NCI-H69 (cell line): ENCODE results near the gene TBCA.
"Not testable (repeated sequence)": the region's sequence is repeated elsewhere in the genome, so short reads cannot be mapped to it uniquely, and the experiment has no call there.

Source experiments
- DNase-seq: peaks from one replicate; lab custom pipeline; 2025; lab: John Stamatoyannopoulos, UW

Gene TBCA

DNA sequence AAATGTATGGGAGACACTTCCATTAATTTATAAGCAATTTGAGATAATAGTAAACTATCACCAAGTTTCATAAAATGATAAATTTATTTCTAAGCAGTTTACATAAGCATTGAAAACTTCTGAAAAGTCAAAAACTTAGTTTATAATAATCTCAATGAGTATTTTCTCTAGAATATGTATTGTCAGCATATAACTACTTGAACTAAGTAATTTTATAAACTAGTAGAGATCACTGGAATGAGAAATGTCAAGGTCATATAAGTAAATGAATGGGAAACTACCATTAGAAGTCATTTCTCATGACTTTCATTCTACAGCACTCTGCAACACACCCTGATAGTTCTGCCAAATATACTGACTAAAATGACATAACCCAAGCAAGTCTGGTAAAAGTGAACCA lies 3.4 kb downstream of the TBCA start:
- DNase-seq: no peak

DNA sequence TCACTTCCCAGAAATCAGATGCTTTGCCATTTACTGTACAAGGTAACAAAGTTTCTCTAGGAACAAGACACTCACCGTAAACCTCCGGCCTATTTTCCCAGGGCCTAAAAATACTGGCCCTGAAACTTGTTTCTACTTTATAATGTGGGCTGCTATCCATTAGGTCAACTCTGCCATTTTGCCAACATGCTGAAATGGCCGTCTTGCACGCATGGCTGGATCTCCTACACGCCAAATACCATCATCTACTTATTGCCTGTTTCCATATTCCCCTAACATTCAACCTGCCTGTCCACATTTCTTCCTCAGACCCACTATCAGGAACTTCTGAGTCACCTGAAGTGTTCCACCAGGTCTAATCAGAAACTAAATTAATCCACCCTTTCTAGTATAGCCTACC lies 4.7 kb downstream of the TBCA start:
- DNase-seq: no peak

DNA sequence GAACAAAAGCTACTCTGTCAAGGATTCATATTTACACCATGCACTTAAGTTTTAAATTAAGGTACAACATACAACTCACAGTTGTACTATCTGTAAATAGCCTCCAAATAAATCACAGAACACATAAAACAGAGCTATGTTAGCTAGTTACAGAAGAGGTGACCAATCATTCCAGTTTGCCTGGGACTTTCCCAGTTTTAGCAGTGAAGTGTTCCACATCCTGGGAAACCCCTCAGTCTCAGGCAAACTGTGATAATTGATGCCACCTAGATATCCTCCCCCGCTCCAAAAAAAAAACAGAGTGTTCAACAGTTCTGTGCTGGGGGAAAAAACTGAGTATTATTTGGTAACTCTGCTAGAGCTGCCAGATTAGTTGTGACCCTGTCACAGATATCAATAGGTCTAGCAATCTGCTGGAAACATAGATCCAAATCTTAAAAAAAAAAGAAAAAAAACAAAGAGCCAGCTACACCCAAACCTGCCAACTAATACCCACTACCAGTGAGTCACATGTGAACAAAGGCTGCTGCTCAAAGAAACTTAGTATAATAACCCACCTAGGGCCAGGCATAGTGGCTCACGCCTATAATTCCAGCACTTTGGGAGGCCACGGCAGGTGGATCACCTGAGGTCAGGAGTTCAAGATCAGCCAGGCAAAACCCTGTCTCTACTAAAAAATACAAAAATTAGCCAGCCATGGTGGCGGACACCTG lies 5.7 kb downstream of the TBCA start:
- peak; percentile 23 for DNase-seq

GRCh38 chr5:77768978-77769377 lies 7.2 kb downstream of the TBCA start:
- no peak for DNase-seq

GRCh38 chr5:77767301-77767700 lies 8.8 kb downstream of the TBCA start:
- DNase-seq: no peak

GRCh38 chr5:77761606-77762005 lies 14.5 kb downstream of the TBCA start:
- no peak for DNase-seq

GRCh38 chr5:77758141-77758938 lies 17.8 kb downstream of the TBCA start:
- no peak for DNase-seq

DNA sequence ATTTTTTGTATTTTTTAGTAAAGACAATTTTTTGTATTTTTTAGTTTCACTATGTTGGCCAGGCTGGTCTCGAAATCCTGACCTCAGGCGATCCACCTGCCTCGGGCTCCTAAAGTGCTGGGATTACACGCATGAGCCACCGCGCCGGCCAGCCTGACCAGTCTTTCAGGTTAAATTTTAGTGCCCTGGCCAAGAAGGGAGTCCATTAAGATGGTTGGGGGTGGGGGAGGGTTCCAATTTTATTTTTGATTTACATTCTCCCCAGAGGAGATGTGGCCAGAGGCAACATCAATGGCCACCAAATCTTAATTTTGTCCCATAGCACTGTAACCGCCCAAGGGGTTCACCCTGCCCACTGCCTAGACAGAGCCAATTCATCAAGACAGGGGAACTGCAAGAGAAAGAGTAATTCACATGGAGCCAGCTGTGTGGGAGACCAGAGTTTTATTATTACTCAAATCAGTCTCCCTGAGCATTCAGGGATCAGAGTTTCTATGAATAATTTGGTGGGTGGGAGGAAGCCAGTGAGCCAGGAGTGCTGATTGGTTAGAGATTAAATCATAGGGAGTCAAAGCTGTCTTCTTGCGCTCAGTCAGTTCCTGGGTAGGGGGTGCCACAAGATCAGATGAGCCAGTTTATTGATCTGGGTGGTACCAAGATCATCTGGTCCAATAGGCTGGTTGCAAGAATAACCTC lies 24.7 kb downstream of the TBCA start:
- DNase-seq: no peak

- not testable (repeated sequence) for DNase-seq
These were observed 25.2 kb downstream of the TBCA start for GRCh38 chr5:77750928-77751327.

- DNase-seq: peak; percentile 81
These were observed 28.0 kb downstream of the TBCA start for GRCh38 chr5:77748160-77748559.

- no peak for DNase-seq
These were observed 32.0 kb downstream of the TBCA start for GRCh38 chr5:77744116-77744515.

DNA sequence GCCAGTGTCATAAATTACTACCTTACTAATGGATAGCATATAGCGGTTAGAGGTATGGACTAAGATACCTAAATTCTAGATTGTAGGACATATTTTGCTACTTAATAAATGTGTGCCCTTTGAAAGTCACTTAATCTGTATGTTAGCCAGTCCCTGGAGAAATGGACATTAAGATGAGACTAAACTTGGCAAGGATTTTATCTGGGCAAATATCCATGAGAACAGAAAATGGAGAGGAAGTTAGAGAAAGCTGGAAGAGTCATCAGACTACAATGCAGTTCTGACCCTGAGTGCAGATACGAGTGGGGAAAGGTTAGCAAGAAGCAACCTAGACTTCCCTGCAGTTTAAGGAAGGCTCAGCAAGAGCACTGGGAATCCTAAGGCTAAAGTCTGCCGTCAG lies 33.0 kb downstream of the TBCA start:
- DNase-seq: no peak

- DNase-seq: no peak
These were observed 34.5 kb downstream of the TBCA start for GRCh38 chr5:77741608-77742007.

GRCh38 chr5:77734885-77735284 lies 41.3 kb downstream of the TBCA start:
- DNase-seq: no peak

GRCh38 chr5:77733130-77733529 lies 43.0 kb downstream of the TBCA start:
- no peak for DNase-seq

DNA sequence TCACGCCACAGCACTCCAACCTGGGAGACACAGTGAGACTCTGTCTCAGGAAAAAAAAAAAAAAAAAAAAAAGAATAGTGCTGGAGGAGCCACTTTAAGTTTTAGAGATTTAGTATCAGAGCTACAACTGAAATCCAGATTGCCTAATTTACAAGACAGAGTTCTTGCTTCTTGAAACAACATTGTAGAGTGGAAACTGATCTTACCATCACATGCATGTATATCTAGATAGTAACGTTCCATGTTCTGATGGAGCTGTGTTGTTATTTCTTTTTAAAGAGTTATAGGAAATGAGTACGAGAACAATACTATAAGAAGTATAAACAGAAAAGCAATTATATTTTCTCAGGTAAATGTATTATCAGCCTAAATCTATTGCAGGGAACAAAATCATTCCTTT lies 48.9 kb downstream of the TBCA start:
- DNase-seq: no peak

GRCh38 chr5:77725616-77726015 lies 50.5 kb downstream of the TBCA start:
- DNase-seq: no peak

DNA sequence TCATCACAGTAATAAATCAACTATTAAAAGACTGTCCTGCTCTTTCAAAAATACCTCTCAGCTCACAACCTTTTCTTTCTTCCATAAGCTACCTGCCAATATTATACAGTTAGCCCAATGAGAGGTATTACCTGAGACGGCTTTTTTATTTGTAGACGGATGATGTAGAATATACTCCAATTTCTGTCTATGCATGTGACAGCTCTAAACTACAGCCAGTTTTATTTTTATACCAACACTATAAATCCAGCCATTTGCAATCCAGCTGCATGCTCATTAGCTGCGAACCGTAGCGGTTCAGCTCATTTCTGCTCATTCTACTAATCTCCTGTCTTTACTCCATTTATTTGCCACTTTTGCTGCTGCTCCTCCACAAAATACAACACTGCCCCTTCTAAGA lies 51.2 kb downstream of the TBCA start:
- DNase-seq: no peak

DNA sequence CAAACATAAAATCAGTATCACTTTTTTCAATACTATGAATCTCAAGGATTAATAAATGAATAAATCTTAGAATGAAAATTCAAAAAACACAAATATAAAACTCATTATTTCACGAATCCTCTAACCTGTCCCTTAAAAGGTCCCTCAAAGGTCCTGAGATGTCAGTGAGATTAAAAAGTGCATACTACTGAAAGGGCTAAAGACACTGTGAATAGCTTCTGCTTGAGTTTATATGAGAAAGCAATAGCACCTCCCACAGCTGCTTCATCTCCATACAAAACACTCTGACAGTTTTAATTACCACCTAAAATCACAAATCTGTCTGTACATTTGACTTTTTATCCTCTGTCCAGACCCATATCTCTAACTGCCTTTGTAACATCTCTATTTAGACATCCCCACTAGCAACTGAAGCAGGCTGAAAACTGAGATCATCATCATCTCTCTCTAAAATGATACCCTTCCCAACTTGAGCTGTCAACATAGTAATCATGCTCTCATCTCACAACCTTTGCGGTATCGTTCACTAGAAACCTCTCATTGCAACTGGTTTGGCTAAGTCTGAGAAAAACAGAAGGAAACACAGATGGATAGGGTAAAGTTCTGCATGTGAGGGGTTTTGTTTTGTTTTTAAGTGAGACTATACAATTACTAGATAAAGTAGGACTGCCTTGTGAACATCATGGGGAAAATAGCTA lies 56.3 kb downstream of the TBCA start:
- peak; percentile 40 for DNase-seq

- DNase-seq: no peak
These were observed 57.1 kb downstream of the TBCA start for GRCh38 chr5:77718934-77719610.

- peak; percentile 27 for DNase-seq
These were observed 66.0 kb downstream of the TBCA start for GRCh38 chr5:77709993-77710685.
